HG02571 (cell line): ENCODE measurements around the gene C1orf52.

ENCODE experiments used
- ATAC-seq: cut with Tn5 transposase; IDR thresholded peaks from one replicate; pipeline ENCODE4 v1.9.1; 2021; ENCODE audit warnings: mild to moderate bottlenecking, moderate library complexity; ENCODE audit not compliant: unreplicated experiment

The C1orf52 gene

GRCh38 chr1:85237613-85238012, 21.8 kb downstream of the C1orf52 start:
- ATAC-seq, result no peak

GRCh38 chr1:85230305-85230977, 29.0 kb downstream of the C1orf52 start:
- ATAC-seq, result no peak

GRCh38 chr1:85229574-85230097, 29.8 kb downstream of the C1orf52 start:
- no peak for ATAC-seq

- no peak for ATAC-seq
These were observed 30.5 kb downstream of the C1orf52 start for GRCh38 chr1:85228972-85229371.

- ATAC-seq, result no peak
These were observed 33.7 kb downstream of the C1orf52 start for GRCh38 chr1:85225624-85226380.

- ATAC-seq, result no peak
These were observed 34.5 kb downstream of the C1orf52 start for GRCh38 chr1:85224734-85225623.

- ATAC-seq, result no peak
These were observed 35.2 kb downstream of the C1orf52 start for GRCh38 chr1:85224295-85224694.

- no peak for ATAC-seq
These were observed 36.1 kb downstream of the C1orf52 start for GRCh38 chr1:85223334-85223733.

GRCh38 chr1:85220756-85221201, 38.7 kb downstream of the C1orf52 start:
- ATAC-seq, result no peak

GRCh38 chr1:85219853-85220610, 39.4 kb downstream of the C1orf52 start:
- ATAC-seq, result no peak

GRCh38 chr1:85216697-85217096, 42.8 kb downstream of the C1orf52 start:
- no peak for ATAC-seq

GRCh38 chr1:85214654-85215053, 44.8 kb downstream of the C1orf52 start:
- no peak for ATAC-seq

GRCh38 chr1:85208488-85208887, 51.0 kb downstream of the C1orf52 start:
- ATAC-seq, result no peak

GRCh38 chr1:85203573-85204171, 55.8 kb downstream of the C1orf52 start:
- ATAC-seq, result no peak

GRCh38 chr1:85202864-85203255, 56.6 kb downstream of the C1orf52 start:
- ATAC-seq, result no peak

- no peak for ATAC-seq
These were observed 57.2 kb downstream of the C1orf52 start for GRCh38 chr1:85202092-85202863.

- ATAC-seq, result peak; percentile 44
These were observed 57.9 kb downstream of the C1orf52 start for GRCh38 chr1:85201340-85202091.
